ENCODE measurements around the gene KDM6A. TPM values are rescaled to one million over a fixed set of nuclear protein-coding genes. Genes with fewer than 3 reads are reported as not detected.

Gene KDM6A
- total RNA-seq, 1 experiment from 2014 or later, result 21.0 TPM

GRCh38 chrX:44914532-44915198, 41.7 kb downstream of the KDM6A start:
- Histone ChIP-seq H3K9ac (ENCODE audit: low read length) (no peak overlapping the region), H3K27me3 (ENCODE audit: insufficient read depth, low read length) (no peaks in the 10 kb centered on the region), H3K9me3 (ENCODE audit: control insufficient read depth in 1 of 2, insufficient read depth in 1 of 2, low read depth in 1 of 2, low read length in 2 of 2) (no peaks in the 10 kb centered on the region), H3K4me1 (ENCODE audit: control insufficient read depth in 1 of 2, insufficient read depth in 2 of 2, low read length in 2 of 2) (peaks cover 3 to 6% of the 10 kb centered on the region in 2 experiments; a peak in 2 of 4 replicates), H4K20me1 (ENCODE audit: insufficient read depth) (peaks cover 4% of the 10 kb centered on the region; the same call in 1 of the 2 replicates), H3K27ac (ENCODE audit: low read depth, low read length) (no peak overlapping the region), H2AFZ (ENCODE audit: low read depth, low read length, poor library complexity, severe bottlenecking) (no peak overlapping the region), H3K36me3 (ENCODE audit: control insufficient read depth in 1 of 2, insufficient read depth in 2 of 2, low read length in 2 of 2) (no peaks in the 10 kb centered on the region), H3K79me2 (ENCODE audit: insufficient read depth, low read length) (peaks cover 83% of the 10 kb centered on the region), H3K4me3 (replicated peaks in 1 of 2; ENCODE audit: low read depth in 1 of 2, low read length in 2 of 2) (no peak overlapping the region), H3K9me2 (ENCODE audit: insufficient read depth) (no peaks in the 10 kb centered on the region), H3K4me2 (ENCODE audit: low read length) (no peak overlapping the region)
- TF ChIP-seq ZFX (IDR thresholded peaks at IDR 0.05) (no peak), CTCF (IDR thresholded peaks at IDR 0.05 in 2 of 3, conservative IDR thresholded peaks at IDR 0.05 in 1 of 3; ENCODE audit: borderline replicate concordance in 1 of 3, insufficient read depth in 1 of 3, low read depth in 2 of 3, low read length in 2 of 3) (no peak), EZH2phosphoT487 (IDR thresholded peaks at IDR 0.05; ENCODE audit: borderline replicate concordance) (no peak), TCF7L2 (IDR thresholded peaks at IDR 0.05; ENCODE audit: borderline replicate concordance, extremely low read depth, insufficient read depth, insufficient read length) (no peak), POLR2AphosphoS5 (IDR thresholded peaks at IDR 0.05; ENCODE audit: low read depth, low read length) (no peak), FOSL1 (IDR thresholded peaks at IDR 0.05; ENCODE audit: low read depth) (no peak), EZH2 (IDR thresholded peaks at IDR 0.05) (no peak), JUND (IDR thresholded peaks at IDR 0.05) (no peak), YY1 (IDR thresholded peaks at IDR 0.05; ENCODE audit: extremely low read depth, insufficient replicate concordance, low read depth, low read length) (no peak), POLR2A (IDR thresholded peaks at IDR 0.05; ENCODE audit: borderline replicate concordance, extremely low read depth, insufficient read depth, insufficient read length) (no peak)
- TF ChIP-seq, protein P1, sequence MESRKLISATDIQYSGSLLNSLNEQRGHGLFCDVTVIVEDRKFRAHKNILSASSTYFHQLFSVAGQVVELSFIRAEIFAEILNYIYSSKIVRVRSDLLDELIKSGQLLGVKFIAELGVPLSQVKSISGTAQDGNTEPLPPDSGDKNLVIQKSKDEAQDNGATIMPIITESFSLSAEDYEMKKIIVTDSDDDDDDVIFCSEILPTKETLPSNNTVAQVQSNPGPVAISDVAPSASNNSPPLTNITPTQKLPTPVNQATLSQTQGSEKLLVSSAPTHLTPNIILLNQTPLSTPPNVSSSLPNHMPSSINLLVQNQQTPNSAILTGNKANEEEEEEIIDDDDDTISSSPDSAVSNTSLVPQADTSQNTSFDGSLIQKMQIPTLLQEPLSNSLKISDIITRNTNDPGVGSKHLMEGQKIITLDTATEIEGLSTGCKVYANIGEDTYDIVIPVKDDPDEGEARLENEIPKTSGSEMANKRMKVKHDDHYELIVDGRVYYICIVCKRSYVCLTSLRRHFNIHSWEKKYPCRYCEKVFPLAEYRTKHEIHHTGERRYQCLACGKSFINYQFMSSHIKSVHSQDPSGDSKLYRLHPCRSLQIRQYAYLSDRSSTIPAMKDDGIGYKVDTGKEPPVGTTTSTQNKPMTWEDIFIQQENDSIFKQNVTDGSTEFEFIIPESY (IDR thresholded peaks at IDR 0.05; ENCODE audit: extremely low read depth, insufficient replicate concordance, low read length), result no peak
- ChIA-PET POLR2A (no interaction called here), CTCF (no interaction called here), RAD21 (ENCODE audit: low non-redundant PET in 1 of 2, low total read pairs in 2 of 2, uncharacterized antibody in 2 of 2, unreplicated experiment in 2 of 2) (no interaction called here)
- no peak for DNase-seq (ENCODE audit: low read depth, low spot score)
- no peak for ATAC-seq
- BruUV-seq (replicated peaks), result no TSS peak
- intact Hi-C loops (cut with micrococcal nuclease), result no loop called here

Data from HCT116 (cell line).